Ascending aorta (tissue), 2 donors: Measurements from ENCODE around the gene GPR107. TPM values are rescaled to one million over a fixed set of nuclear protein-coding genes. Genes with fewer than 3 reads are reported as not detected.
A peak's percentile ranks its signal among the peaks of the same experiment; 100 is the strongest.

ENCODE experiments used
- DNase-seq, 2 donors: peaks; one replicate each; pipeline ENCODE4 v3.0.0-alpha.2; 2019; ENCODE audit warnings: low spot score in 2 of 2
- H3K27ac ChIP-seq, 2 donors: fragments of 200-600 bp; sonication (generic); one replicate each; pipeline ENCODE4 v1.5.1; 2016 to 2017; ENCODE audit warnings: mild to moderate bottlenecking in 1 of 2
- H3K27me3 ChIP-seq: fragments of 200-600 bp; sonication (generic); one replicate; pipeline ENCODE4 v1.5.1; 2017
- H3K36me3 ChIP-seq, 2 donors: fragments of 200-600 bp; sonication (generic); one replicate each; pipeline ENCODE4 v1.5.1; 2016
- H3K4me1 ChIP-seq, 2 donors: fragments of 200-600 bp; sonication (generic); one replicate each; pipeline ENCODE4 v1.5.1; 2016 to 2017; ENCODE audit warnings: mild to moderate bottlenecking in 1 of 2
- H3K4me3 ChIP-seq, 2 donors: fragments of 200-600 bp; sonication (generic); one replicate each; pipeline ENCODE4 v1.5.1; 2016 to 2017; ENCODE audit warnings: mild to moderate bottlenecking in 1 of 2
- H3K9me3 ChIP-seq, 2 donors: fragments of 200-600 bp; sonication (generic); one replicate each; pipeline ENCODE4 v1.5.1; 2016
- CTCF ChIP-seq, 3 experiments: fragments of 200-600 bp in 2 of 3; fragments of 450-650 bp in 1 of 3; sonication (generic) in 2 of 3; IDR thresholded peaks; one replicate each; pipeline ENCODE4 v1.5.1; 2016 to 2019; ENCODE audit warnings: antibody characterized with exemption in 3 of 3, mild to moderate bottlenecking in 1 of 3, moderate library complexity in 1 of 3
- intact Hi-C: fragments of 100-400 bp; cut with DNase I; formaldehyde crosslinking; loops from one replicate; pipeline ENCODE4 v1.15.1; 2023
- total RNA-seq: library from RNA; depleted of rRNA; stranded (reverse); fragments of >200 nt; gene quantifications from one replicate; pipeline ENCODE4 v1.1.0, GENCODE V29; 2016

The GPR107 gene
- total RNA-seq, 1 donor from 2014 or later: 37.4 TPM

GRCh38 chr9:130043654-130044623, 9.8 kb upstream of the GPR107 start:
- intact Hi-C loops: loop anchor here (1.0 to 2.0 kb wide), 4 partner anchors 49 to 159 kb away; no protein-coding TSS in a partner anchor
- Histone ChIP-seq H3K4me1 (peaks cover 3 to 26% of the 10 kb centered on the region in 2 donors), H3K27me3 (no peaks in the 10 kb centered on the region), H3K27ac (peak overlapping the region; percentile 93 to 95), H3K36me3 (no peaks in the 10 kb centered on the region), H3K4me3 (peak overlapping the region; percentile 86 to 94), H3K9me3 (no peaks in the 10 kb centered on the region)
- TF ChIP-seq CTCF (IDR thresholded peaks at IDR 0.05): peak; percentile 0 to 45 (median 26)
- DNase-seq: peak in 1 of 2 donors; percentile 85

- peak overlapping the region; percentile 38 to 55 for H3K27ac ChIP-seq
- peaks cover 3 to 20% of the 10 kb centered on the region in 2 donors for H3K4me1 ChIP-seq
- H3K4me3 ChIP-seq: no peak overlapping the region
- H3K36me3 ChIP-seq: no peaks in the 10 kb centered on the region
- no peaks in the 10 kb centered on the region for H3K27me3 ChIP-seq
- DNase-seq: no peak
- intact Hi-C loops: no loop called here
- no peak for TF ChIP-seq CTCF (IDR thresholded peaks at IDR 0.05)
- H3K9me3 ChIP-seq: no peaks in the 10 kb centered on the region
These were observed 7.8 kb upstream of the GPR107 start for GRCh38 chr9:130045725-130046450.

GRCh38 chr9:130049431-130050210, 4.1 kb upstream of the GPR107 start:
- H3K27ac ChIP-seq: no peak overlapping the region
- no peaks in the 10 kb centered on the region for H3K9me3 ChIP-seq
- no peaks in the 10 kb centered on the region for H3K27me3 ChIP-seq
- H3K4me3 ChIP-seq: no peak overlapping the region
- no peak for TF ChIP-seq CTCF (IDR thresholded peaks at IDR 0.05)
- DNase-seq: peak in 1 of 2 donors; percentile 31
- peaks cover 0 to 22% of the 10 kb centered on the region in 2 donors for H3K4me1 ChIP-seq
- H3K36me3 ChIP-seq: no peaks in the 10 kb centered on the region
- intact Hi-C loops: no loop called here

GRCh38 chr9:130050462-130050861, 3.2 kb upstream of the GPR107 start:
- no peaks in the 10 kb centered on the region for H3K9me3 ChIP-seq
- H3K4me1 ChIP-seq: peaks cover 0 to 20% of the 10 kb centered on the region in 2 donors
- no peaks in the 10 kb centered on the region for H3K36me3 ChIP-seq
- intact Hi-C loops: no loop called here
- H3K27me3 ChIP-seq: no peaks in the 10 kb centered on the region
- no peak for DNase-seq
- no peak overlapping the region for H3K4me3 ChIP-seq
- no peak overlapping the region for H3K27ac ChIP-seq
- TF ChIP-seq CTCF (IDR thresholded peaks at IDR 0.05): no peak

- no peak for DNase-seq
- Histone ChIP-seq H3K36me3 (no peaks in the 10 kb centered on the region), H3K27me3 (no peaks in the 10 kb centered on the region), H3K9me3 (no peaks in the 10 kb centered on the region), H3K4me3 (no peak overlapping the region), H3K4me1 (peaks cover 0 to 23% of the 10 kb centered on the region in 2 donors), H3K27ac (peak overlapping the region in 1 of 2 donors; percentile 7)
- intact Hi-C loops: no loop called here
- TF ChIP-seq CTCF (IDR thresholded peaks at IDR 0.05): no peak
These were observed 1.9 kb upstream of the GPR107 start for GRCh38 chr9:130051855-130052254.
